Measurements from ENCODE around the gene APPL1. TPM values are rescaled to one million over a fixed set of nuclear protein-coding genes. Genes with fewer than 3 reads are reported as not detected.

Gene APPL1
- total and polyA plus RNA-seq, 2 experiments from 2014 or later = 35.6 to 55.8 TPM

- no peak overlapping the region for H3K27ac ChIP-seq
- H4K20me1 ChIP-seq (ENCODE audit: insufficient read depth) = no peaks in the 10 kb centered on the region
- in situ Hi-C loops (cut with MboI) = no loop called here
- H3K4me1 ChIP-seq (ENCODE audit: insufficient read depth) = no peaks in the 10 kb centered on the region
- no peaks in the 10 kb centered on the region for H3F3A ChIP-seq (ENCODE audit: insufficient read depth)
- H3K9me3 ChIP-seq (ENCODE audit: low read depth) = no peaks in the 10 kb centered on the region
- peaks cover 40% of the 10 kb centered on the region for H3K36me3 ChIP-seq (ENCODE audit: low read depth)
- no peak overlapping the region for H2AFZ ChIP-seq
- 88 to 91% methylated on average over 3 of the region's 3 CpGs for WGBS, 2 experiments (ENCODE audit: low coverage in 1 of 2, low lambda C conversion rate in 2 of 2, missing lambda C conversion rate in 2 of 2)
- TF ChIP-seq EZH2 (IDR thresholded peaks at IDR 0.05; ENCODE audit: insufficient read depth, poor library complexity, severe bottlenecking) = no peak
- no peak for TF ChIP-seq EZH2phosphoT487 (IDR thresholded peaks at IDR 0.05; ENCODE audit: insufficient read depth, low read depth)
- DNase-seq = no peak
- H3K9ac ChIP-seq = no peak overlapping the region
- H3K79me2 ChIP-seq (ENCODE audit: insufficient read depth) = no peaks in the 10 kb centered on the region
- no peak overlapping the region for H3K4me3 ChIP-seq
- H3K9me2 ChIP-seq (ENCODE audit: insufficient read depth) = no peaks in the 10 kb centered on the region
- H3K4me2 ChIP-seq (ENCODE audit: unreplicated experiment) = no peak overlapping the region
- H3K27me3 ChIP-seq (replicated peaks; ENCODE audit: insufficient read depth) = no peaks in the 10 kb centered on the region
These were observed 29.3 kb downstream of the APPL1 start for GRCh38 chr3:57256844-57257243.

GRCh38 chr3:57257678-57258077, 30.1 kb downstream of the APPL1 start:
- peaks cover 35% of the 10 kb centered on the region for H3K36me3 ChIP-seq (ENCODE audit: low read depth)
- no peaks in the 10 kb centered on the region for H3K79me2 ChIP-seq (ENCODE audit: insufficient read depth)
- H2AFZ ChIP-seq = no peak overlapping the region
- no peaks in the 10 kb centered on the region for H3K9me2 ChIP-seq (ENCODE audit: insufficient read depth)
- no peak overlapping the region for H3K4me2 ChIP-seq (ENCODE audit: unreplicated experiment)
- H3K4me1 ChIP-seq (ENCODE audit: insufficient read depth) = no peaks in the 10 kb centered on the region
- H3K9ac ChIP-seq = no peak overlapping the region
- H3F3A ChIP-seq (ENCODE audit: insufficient read depth) = no peaks in the 10 kb centered on the region
- H3K27me3 ChIP-seq (replicated peaks; ENCODE audit: insufficient read depth) = no peaks in the 10 kb centered on the region
- no peak overlapping the region for H3K4me3 ChIP-seq
- in situ Hi-C loops (cut with MboI) = no loop called here
- H3K9me3 ChIP-seq (ENCODE audit: low read depth) = no peaks in the 10 kb centered on the region
- H3K27ac ChIP-seq = no peak overlapping the region
- no peak for DNase-seq
- H4K20me1 ChIP-seq (ENCODE audit: insufficient read depth) = no peaks in the 10 kb centered on the region
- TF ChIP-seq EZH2phosphoT487 (IDR thresholded peaks at IDR 0.05; ENCODE audit: insufficient read depth, low read depth) = no peak
- no peak for TF ChIP-seq EZH2 (IDR thresholded peaks at IDR 0.05; ENCODE audit: insufficient read depth, poor library complexity, severe bottlenecking)

- Histone ChIP-seq H3K4me2 (ENCODE audit: unreplicated experiment) (no peak overlapping the region), H3K27me3 (replicated peaks; ENCODE audit: insufficient read depth) (no peaks in the 10 kb centered on the region), H3F3A (ENCODE audit: insufficient read depth) (no peaks in the 10 kb centered on the region), H3K4me1 (ENCODE audit: insufficient read depth) (no peaks in the 10 kb centered on the region), H3K36me3 (ENCODE audit: low read depth) (peaks cover 60% of the 10 kb centered on the region), H3K27ac (no peak overlapping the region), H3K4me3 (no peak overlapping the region), H3K9me2 (ENCODE audit: insufficient read depth) (no peaks in the 10 kb centered on the region), H3K9me3 (ENCODE audit: low read depth) (no peaks in the 10 kb centered on the region), H2AFZ (no peak overlapping the region), H3K9ac (no peak overlapping the region), H3K79me2 (ENCODE audit: insufficient read depth) (peaks cover 6% of the 10 kb centered on the region; the same call in 1 of the 2 replicates), H4K20me1 (ENCODE audit: insufficient read depth) (no peaks in the 10 kb centered on the region)
- WGBS, 2 experiments (ENCODE audit: low coverage in 1 of 2, low lambda C conversion rate in 2 of 2, missing lambda C conversion rate in 2 of 2) = 77 to 89% methylated on average over 4 of the region's 4 CpGs
- TF ChIP-seq EZH2 (IDR thresholded peaks at IDR 0.05; ENCODE audit: insufficient read depth, poor library complexity, severe bottlenecking) (no peak), EZH2phosphoT487 (IDR thresholded peaks at IDR 0.05; ENCODE audit: insufficient read depth, low read depth) (no peak)
- DNase-seq = no peak
- in situ Hi-C loops (cut with MboI) = no loop called here
These were observed 33.6 kb downstream of the APPL1 start for GRCh38 chr3:57261119-57261518.

- no peak for DNase-seq
- peaks cover 65% of the 10 kb centered on the region for H3K36me3 ChIP-seq (ENCODE audit: low read depth)
- no peak overlapping the region for H3K4me3 ChIP-seq
These were observed 34.4 kb downstream of the APPL1 start for GRCh38 chr3:57261929-57262328.

GRCh38 chr3:57268416-57268815, 40.9 kb downstream of the APPL1 start:
- DNase-seq = no peak
- in situ Hi-C loops (cut with MboI) = no loop called here
- 90 to 94% methylated on average over 1 of the region's 1 CpG for WGBS, 2 experiments (ENCODE audit: low coverage in 1 of 2, low lambda C conversion rate in 2 of 2, missing lambda C conversion rate in 2 of 2)
- Histone ChIP-seq H3F3A (ENCODE audit: insufficient read depth) (no peaks in the 10 kb centered on the region; the same call in 1 of the 2 replicates), H3K36me3 (ENCODE audit: low read depth) (peaks cover 68% of the 10 kb centered on the region), H3K79me2 (ENCODE audit: insufficient read depth) (peaks cover 11% of the 10 kb centered on the region), H3K9me3 (ENCODE audit: low read depth) (no peaks in the 10 kb centered on the region), H3K27ac (no peak overlapping the region), H3K9me2 (ENCODE audit: insufficient read depth) (no peaks in the 10 kb centered on the region), H3K9ac (no peak overlapping the region), H3K27me3 (replicated peaks; ENCODE audit: insufficient read depth) (no peaks in the 10 kb centered on the region), H4K20me1 (ENCODE audit: insufficient read depth) (no peaks in the 10 kb centered on the region), H3K4me2 (ENCODE audit: unreplicated experiment) (no peak overlapping the region), H3K4me1 (ENCODE audit: insufficient read depth) (no peaks in the 10 kb centered on the region), H3K4me3 (no peak overlapping the region), H2AFZ (no peak overlapping the region)
- TF ChIP-seq EZH2phosphoT487 (IDR thresholded peaks at IDR 0.05; ENCODE audit: insufficient read depth, low read depth) (no peak), EZH2 (IDR thresholded peaks at IDR 0.05; ENCODE audit: insufficient read depth, poor library complexity, severe bottlenecking) (no peak)

More at GRCh38 chr3:57261929-57262328, 34.4 kb downstream of the APPL1 start:
- 86 to 87% methylated on average over 3 of the region's 3 CpGs for WGBS, 2 experiments (ENCODE audit: low coverage in 1 of 2, low lambda C conversion rate in 2 of 2, missing lambda C conversion rate in 2 of 2)
- Histone ChIP-seq H3K4me2 (ENCODE audit: unreplicated experiment) (no peak overlapping the region), H3K27me3 (replicated peaks; ENCODE audit: insufficient read depth) (no peaks in the 10 kb centered on the region), H2AFZ (no peak overlapping the region), H3K9me3 (ENCODE audit: low read depth) (no peaks in the 10 kb centered on the region), H3K27ac (no peak overlapping the region), H4K20me1 (ENCODE audit: insufficient read depth) (no peaks in the 10 kb centered on the region), H3F3A (ENCODE audit: insufficient read depth) (no peaks in the 10 kb centered on the region), H3K9ac (no peak overlapping the region), H3K4me1 (ENCODE audit: insufficient read depth) (no peaks in the 10 kb centered on the region), H3K79me2 (ENCODE audit: insufficient read depth) (peaks cover 11% of the 10 kb centered on the region), H3K9me2 (ENCODE audit: insufficient read depth) (no peaks in the 10 kb centered on the region)
- no peak for TF ChIP-seq EZH2phosphoT487 (IDR thresholded peaks at IDR 0.05; ENCODE audit: insufficient read depth, low read depth)
- in situ Hi-C loops (cut with MboI) = no loop called here
